SKM-1 treated with dmso at 0.1 percent for 144 hours (cell line): ENCODE measurements around the gene PRDM16.
"Not testable (repeated sequence)": the region's sequence is repeated elsewhere in the genome, so short reads cannot be mapped to it uniquely, and the experiment has no call there.

Source experiments
- DNase-seq: peaks from one replicate; lab custom pipeline; 2025; ENCODE audit not compliant: unreplicated experiment; lab: John Stamatoyannopoulos, UW

PRDM16 gene

GRCh38 chr1:3159121-3159520 is 90.1 kb downstream of the PRDM16 start:
- DNase-seq = peak; percentile 41

- DNase-seq = no peak
These were observed 91.0 kb downstream of the PRDM16 start for GRCh38 chr1:3159996-3160395.

GRCh38 chr1:3160647-3161145 is 91.7 kb downstream of the PRDM16 start:
- DNase-seq = no peak

GRCh38 chr1:3161176-3161840 is 92.3 kb downstream of the PRDM16 start:
- no peak for DNase-seq

- DNase-seq = no peak
These were observed 93.4 kb downstream of the PRDM16 start for GRCh38 chr1:3162322-3162882.

- DNase-seq = no peak
These were observed 94.4 kb downstream of the PRDM16 start for GRCh38 chr1:3163356-3163755.

GRCh38 chr1:3164671-3165070 is 95.7 kb downstream of the PRDM16 start:
- no peak for DNase-seq

GRCh38 chr1:3165189-3165588 is 96.2 kb downstream of the PRDM16 start:
- DNase-seq = not testable (repeated sequence)

GRCh38 chr1:3166206-3166918 is 97.4 kb downstream of the PRDM16 start:
- no peak for DNase-seq

GRCh38 chr1:3167255-3167654 is 98.3 kb downstream of the PRDM16 start:
- DNase-seq = no peak

- DNase-seq = no peak
These were observed 99.7 kb downstream of the PRDM16 start for GRCh38 chr1:3168678-3169077.

GRCh38 chr1:3169665-3170356 is 100.8 kb downstream of the PRDM16 start:
- no peak for DNase-seq

GRCh38 chr1:3170561-3171453 is 101.8 kb downstream of the PRDM16 start:
- peak; percentile 70 for DNase-seq

GRCh38 chr1:3171761-3172160 is 102.8 kb downstream of the PRDM16 start:
- DNase-seq = no peak

- DNase-seq = no peak
These were observed 103.7 kb downstream of the PRDM16 start for GRCh38 chr1:3172431-3173380.

- DNase-seq = no peak
These were observed 104.5 kb downstream of the PRDM16 start for GRCh38 chr1:3173381-3173980.

- peak; percentile 57 for DNase-seq
These were observed 105.7 kb downstream of the PRDM16 start for GRCh38 chr1:3174487-3175247.

GRCh38 chr1:3175486-3175885 is 106.5 kb downstream of the PRDM16 start:
- DNase-seq = no peak
